Tibial artery (tissue), 4 donors: ENCODE data around the gene KLK12.

Experiments used
- DNase-seq, 2 donors: peaks; one replicate each; pipeline ENCODE4 v3.0.0-alpha.2; 2019
- H3K27ac ChIP-seq, 2 donors: fragments of 200-600 bp; sonication (generic) in 1 of 2; 1 replicate in 1 of 2; 2 replicates in 1 of 2; pipeline ENCODE4 v1.5.1; 2018 to 2019; ENCODE audit warnings: mild to moderate bottlenecking in 1 of 2
- H3K27me3 ChIP-seq, 2 donors: fragments of 200-600 bp; sonication (generic) in 1 of 2; one replicate each; pipeline versions ENCODE4 v1.5.1 to v1.6.0; 2016 to 2019
- H3K36me3 ChIP-seq, 3 donors: fragments of 200-600 bp; sonication (generic) in 2 of 3; one replicate each; pipeline ENCODE4 v1.5.1; 2016 to 2019; ENCODE audit warnings: mild to moderate bottlenecking in 2 of 3
- H3K4me1 ChIP-seq, 4 donors: fragments of 200-600 bp; sonication (generic) in 2 of 4; 1 replicate in 3 of 4; 2 replicates in 1 of 4; pipeline ENCODE4 v1.5.1; 2016 to 2019
- H3K4me3 ChIP-seq, 2 donors: fragments of 200-600 bp; sonication (generic) in 1 of 2; 1 replicate in 1 of 2; 2 replicates in 1 of 2; pipeline ENCODE4 v1.5.1; 2018 to 2019; ENCODE audit warnings: mild to moderate bottlenecking in 2 of 2
- H3K9me3 ChIP-seq, 3 donors: fragments of 200-600 bp; sonication (generic) in 1 of 3; one replicate each; pipeline ENCODE4 v1.5.1; 2016 to 2019
- CTCF ChIP-seq, 2 experiments: fragments of 200-600 bp in 1 of 2; fragments of 450-650 bp in 1 of 2; IDR thresholded peaks; one replicate each; pipeline ENCODE4 v1.5.1; 2017 to 2019; ENCODE audit warnings: antibody characterized with exemption in 2 of 2, mild to moderate bottlenecking in 1 of 2, moderate library complexity in 1 of 2
- intact Hi-C: fragments of 100-400 bp; cut with DNase I; formaldehyde crosslinking; loops from one replicate; pipeline ENCODE4 v1.15.0; 2023; ENCODE audit warnings: low total_unique reads

KLK12 gene

GRCh38 chr19:51044327-51044726, 9.5 kb upstream of the KLK12 start:
- H3K36me3 ChIP-seq = no peaks in the 10 kb centered on the region

GRCh38 chr19:51043497-51043896, 8.7 kb upstream of the KLK12 start:
- H3K27me3 ChIP-seq = no peaks in the 10 kb centered on the region
- no peak for DNase-seq
- no peak overlapping the region for H3K4me3 ChIP-seq
- no peaks in the 10 kb centered on the region for H3K4me1 ChIP-seq
- no peaks in the 10 kb centered on the region for H3K36me3 ChIP-seq
- H3K27ac ChIP-seq = no peak overlapping the region
- TF ChIP-seq CTCF (IDR thresholded peaks at IDR 0.05) = no peak
- intact Hi-C loops = no loop called here
- H3K9me3 ChIP-seq = no peaks in the 10 kb centered on the region

More at GRCh38 chr19:51044327-51044726, 9.5 kb upstream of the KLK12 start:
- Histone ChIP-seq H3K4me3 (no peak overlapping the region), H3K9me3 (no peaks in the 10 kb centered on the region), H3K27me3 (no peaks in the 10 kb centered on the region), H3K27ac (no peak overlapping the region), H3K4me1 (no peaks in the 10 kb centered on the region)
- no peak for DNase-seq
- intact Hi-C loops = no loop called here
- no peak for TF ChIP-seq CTCF (IDR thresholded peaks at IDR 0.05)

- Histone ChIP-seq H3K27me3 (no peaks in the 10 kb centered on the region), H3K4me3 (no peak overlapping the region), H3K4me1 (no peaks in the 10 kb centered on the region), H3K36me3 (no peaks in the 10 kb centered on the region), H3K9me3 (no peaks in the 10 kb centered on the region), H3K27ac (no peak overlapping the region)
- intact Hi-C loops = no loop called here
- TF ChIP-seq CTCF (IDR thresholded peaks at IDR 0.05) = no peak
- no peak for DNase-seq
Measured at GRCh38 chr19:51040151-51040550, 5.3 kb upstream of the KLK12 start.

- no peaks in the 10 kb centered on the region for H3K4me1 ChIP-seq
- H3K4me3 ChIP-seq = no peak overlapping the region
- intact Hi-C loops = no loop called here
- no peaks in the 10 kb centered on the region for H3K36me3 ChIP-seq
- H3K9me3 ChIP-seq = no peaks in the 10 kb centered on the region
- no peak for TF ChIP-seq CTCF (IDR thresholded peaks at IDR 0.05)
- H3K27ac ChIP-seq = no peak overlapping the region
- H3K27me3 ChIP-seq = peaks cover 0 to 10% of the 10 kb centered on the region in 2 donors
- DNase-seq = no peak
Measured at GRCh38 chr19:51036519-51036918, 1.7 kb upstream of the KLK12 start.

- TF ChIP-seq CTCF (IDR thresholded peaks at IDR 0.05) = no peak
- Histone ChIP-seq H3K27me3 (peaks cover 0 to 20% of the 10 kb centered on the region in 2 donors), H3K4me1 (no peaks in the 10 kb centered on the region), H3K4me3 (no peak overlapping the region), H3K36me3 (no peaks in the 10 kb centered on the region), H3K9me3 (no peaks in the 10 kb centered on the region), H3K27ac (no peak overlapping the region)
- intact Hi-C loops = no loop called here
- no peak for DNase-seq
Measured at GRCh38 chr19:51031880-51032225, 2.9 kb downstream of the KLK12 start.

- H3K4me1 ChIP-seq = no peaks in the 10 kb centered on the region
- H3K9me3 ChIP-seq = no peaks in the 10 kb centered on the region
- peaks cover 0 to 25% of the 10 kb centered on the region in 2 donors for H3K27me3 ChIP-seq
- TF ChIP-seq CTCF (IDR thresholded peaks at IDR 0.05) = no peak
- intact Hi-C loops = no loop called here
- no peak for DNase-seq
- H3K36me3 ChIP-seq = no peaks in the 10 kb centered on the region
- no peak overlapping the region for H3K27ac ChIP-seq
- H3K4me3 ChIP-seq = no peak overlapping the region
Measured at GRCh38 chr19:51031220-51031879, 3.5 kb downstream of the KLK12 start.
